ENCODE results near the gene TMC7.
A peak's percentile ranks its signal among the peaks of the same experiment; 100 is the strongest.

TMC7 gene

DNA sequence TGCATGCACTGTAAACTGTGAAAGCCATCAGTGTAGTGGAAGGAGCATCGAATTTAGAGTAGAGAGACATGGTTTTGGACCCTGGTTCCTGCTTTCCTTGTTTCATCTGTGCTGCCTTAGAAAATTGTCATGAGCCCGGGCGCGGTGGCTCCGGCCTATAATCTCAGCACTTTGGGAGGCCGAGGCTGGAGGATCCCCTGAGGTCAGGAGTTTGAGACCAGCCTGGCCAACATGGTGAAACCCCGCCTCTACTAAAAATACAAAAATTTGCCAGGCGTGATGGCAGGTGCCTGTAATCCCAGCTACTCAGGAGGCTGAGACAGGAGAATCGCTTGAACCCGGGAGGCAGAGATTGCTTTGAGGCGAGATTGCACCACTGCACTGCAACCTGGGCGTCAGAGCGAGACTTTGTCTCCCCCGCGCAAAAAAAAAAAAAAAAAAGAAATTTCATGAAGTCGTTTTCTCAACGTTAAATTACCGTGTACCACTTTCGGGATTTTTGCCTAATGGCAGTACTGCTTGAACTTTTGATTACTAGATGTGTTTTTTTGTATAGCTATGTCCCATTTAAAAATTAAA, 84.6 kb downstream of the TMC7 start:
- no peak for DNase-seq (ENCODE audit: low read depth)
- TF ChIP-seq, protein P1, sequence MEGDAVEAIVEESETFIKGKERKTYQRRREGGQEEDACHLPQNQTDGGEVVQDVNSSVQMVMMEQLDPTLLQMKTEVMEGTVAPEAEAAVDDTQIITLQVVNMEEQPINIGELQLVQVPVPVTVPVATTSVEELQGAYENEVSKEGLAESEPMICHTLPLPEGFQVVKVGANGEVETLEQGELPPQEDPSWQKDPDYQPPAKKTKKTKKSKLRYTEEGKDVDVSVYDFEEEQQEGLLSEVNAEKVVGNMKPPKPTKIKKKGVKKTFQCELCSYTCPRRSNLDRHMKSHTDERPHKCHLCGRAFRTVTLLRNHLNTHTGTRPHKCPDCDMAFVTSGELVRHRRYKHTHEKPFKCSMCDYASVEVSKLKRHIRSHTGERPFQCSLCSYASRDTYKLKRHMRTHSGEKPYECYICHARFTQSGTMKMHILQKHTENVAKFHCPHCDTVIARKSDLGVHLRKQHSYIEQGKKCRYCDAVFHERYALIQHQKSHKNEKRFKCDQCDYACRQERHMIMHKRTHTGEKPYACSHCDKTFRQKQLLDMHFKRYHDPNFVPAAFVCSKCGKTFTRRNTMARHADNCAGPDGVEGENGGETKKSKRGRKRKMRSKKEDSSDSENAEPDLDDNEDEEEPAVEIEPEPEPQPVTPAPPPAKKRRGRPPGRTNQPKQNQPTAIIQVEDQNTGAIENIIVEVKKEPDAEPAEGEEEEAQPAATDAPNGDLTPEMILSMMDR (IDR thresholded peaks at IDR 0.05; ENCODE audit: low read depth, low read length, missing control alignments): no peak
- peak overlapping the region; percentile 62 for H3K4me3 ChIP-seq (ENCODE audit: low read depth, low read length)

DNA sequence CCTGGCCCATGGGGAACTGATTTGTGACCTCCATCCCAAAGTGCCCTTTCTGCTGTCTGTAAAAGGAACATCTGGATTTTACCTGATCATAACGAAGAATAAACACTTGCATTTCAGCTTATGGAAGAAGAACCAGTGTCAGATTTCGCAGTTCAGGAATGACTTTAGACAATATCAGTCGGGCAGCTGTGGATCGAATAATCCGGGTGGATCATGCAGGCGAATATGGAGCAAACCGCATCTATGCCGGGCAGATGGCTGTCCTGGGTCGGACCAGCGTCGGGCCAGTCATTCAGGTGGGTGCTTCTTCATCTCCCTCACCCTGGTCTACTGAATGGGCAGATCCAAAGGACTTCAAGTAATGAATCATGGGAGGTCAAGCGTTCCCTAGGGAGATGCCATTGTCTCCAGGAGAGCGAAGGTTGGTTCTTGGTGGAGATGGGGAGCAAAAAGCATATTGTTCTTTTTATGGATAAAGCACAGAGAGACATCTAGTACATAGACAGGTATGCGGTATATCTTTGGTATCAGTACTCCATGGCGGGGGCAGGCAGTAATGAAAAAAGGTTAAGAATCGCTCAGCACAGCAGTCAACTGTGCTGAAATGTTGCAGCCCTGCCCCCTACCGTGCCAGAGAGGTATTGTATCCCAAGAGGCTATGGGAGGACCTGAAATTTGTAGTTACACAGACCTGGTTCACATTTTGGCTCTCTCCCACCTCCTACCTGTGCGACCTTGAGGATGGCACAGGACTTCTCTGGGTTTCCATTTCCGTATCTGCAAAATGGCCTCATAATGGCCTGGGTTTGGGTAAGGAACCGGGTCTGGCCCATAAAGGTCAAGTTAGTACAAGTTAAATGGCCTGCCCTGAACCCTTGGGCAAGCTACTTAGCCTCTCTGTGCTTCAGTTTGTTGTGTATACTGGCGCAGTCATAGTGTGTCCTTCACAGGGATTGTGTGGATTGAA, 88.4 kb downstream of the TMC7 start:
- TF ChIP-seq, protein P1 (IDR thresholded peaks at IDR 0.05; ENCODE audit: low read depth, low read length, missing control alignments): peak; percentile 77
- no peak overlapping the region for H3K4me3 ChIP-seq (ENCODE audit: low read depth, low read length)
- no peak for DNase-seq (ENCODE audit: low read depth)

DNA sequence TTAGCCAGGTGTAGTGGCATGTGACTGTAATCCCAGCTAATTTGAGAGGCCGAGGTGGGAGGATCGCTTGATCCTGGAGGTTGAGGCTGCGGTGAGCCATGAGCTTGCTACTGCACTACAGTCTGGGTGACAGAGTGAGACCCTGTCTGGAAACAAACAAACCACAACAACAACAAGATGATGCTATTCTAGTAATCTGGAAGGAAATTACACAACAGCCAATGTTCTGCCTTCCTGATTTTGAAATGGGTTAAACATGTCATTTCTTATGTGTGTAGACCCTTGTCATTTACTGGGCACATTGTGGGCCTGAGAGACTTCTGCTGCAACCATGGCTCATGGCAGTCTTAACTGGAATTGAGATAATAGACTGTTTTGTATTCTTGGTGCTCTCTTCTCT, 89.6 kb downstream of the TMC7 start:
- TF ChIP-seq, protein P1 (IDR thresholded peaks at IDR 0.05; ENCODE audit: low read depth, low read length, missing control alignments): no peak
- no peak for DNase-seq (ENCODE audit: low read depth)

DNA sequence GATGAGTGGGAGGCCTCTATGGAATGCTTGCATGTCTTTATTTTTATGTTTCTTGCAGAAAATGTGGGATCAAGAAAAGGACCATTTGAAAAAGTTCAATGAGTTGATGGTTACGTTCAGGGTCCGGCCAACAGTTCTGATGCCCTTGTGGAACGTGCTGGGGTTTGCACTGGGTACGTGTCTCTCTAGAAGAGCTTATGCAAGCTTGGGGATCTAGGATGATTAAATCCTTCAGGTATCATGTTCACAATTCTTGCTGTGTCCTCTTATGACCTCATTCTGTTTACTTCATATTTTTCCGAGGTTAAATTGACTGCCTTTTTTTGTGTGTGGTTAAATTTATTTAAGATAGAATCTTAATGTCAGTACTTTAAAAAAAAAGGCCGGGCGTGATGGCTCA, 90.1 kb downstream of the TMC7 start:
- no peak for DNase-seq (ENCODE audit: low read depth)
- no peak overlapping the region for H3K4me3 ChIP-seq (ENCODE audit: low read depth, low read length)
- TF ChIP-seq, protein P1 (IDR thresholded peaks at IDR 0.05; ENCODE audit: low read depth, low read length, missing control alignments): no peak

More for the DNA sequence above, 89.6 kb downstream of the TMC7 start:
- H3K4me3 ChIP-seq (ENCODE audit: low read depth, low read length): no peak overlapping the region

DNA sequence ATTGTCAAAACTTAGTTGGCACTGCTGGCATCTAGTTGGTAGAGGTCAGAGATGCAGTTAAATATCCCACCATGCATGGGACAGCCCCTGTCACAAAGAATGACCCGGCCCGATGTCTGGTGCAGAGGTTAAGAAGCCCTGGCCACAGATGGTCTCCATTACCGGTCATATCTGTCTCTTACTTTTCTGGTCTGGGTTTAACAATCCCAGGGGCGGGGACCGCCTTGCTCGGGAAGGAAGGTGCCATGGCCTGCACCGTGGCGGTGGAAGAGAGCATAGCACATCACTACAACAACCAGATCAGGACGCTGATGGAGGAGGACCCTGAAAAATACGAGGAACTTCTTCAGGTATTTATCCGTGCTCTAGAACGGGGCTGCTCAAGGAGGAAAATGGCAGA, 91.8 kb downstream of the TMC7 start:
- TF ChIP-seq, protein P1 (IDR thresholded peaks at IDR 0.05; ENCODE audit: low read depth, low read length, missing control alignments): no peak
- DNase-seq (ENCODE audit: low read depth): no peak
- H3K4me3 ChIP-seq (ENCODE audit: low read depth, low read length): no peak overlapping the region

DNA sequence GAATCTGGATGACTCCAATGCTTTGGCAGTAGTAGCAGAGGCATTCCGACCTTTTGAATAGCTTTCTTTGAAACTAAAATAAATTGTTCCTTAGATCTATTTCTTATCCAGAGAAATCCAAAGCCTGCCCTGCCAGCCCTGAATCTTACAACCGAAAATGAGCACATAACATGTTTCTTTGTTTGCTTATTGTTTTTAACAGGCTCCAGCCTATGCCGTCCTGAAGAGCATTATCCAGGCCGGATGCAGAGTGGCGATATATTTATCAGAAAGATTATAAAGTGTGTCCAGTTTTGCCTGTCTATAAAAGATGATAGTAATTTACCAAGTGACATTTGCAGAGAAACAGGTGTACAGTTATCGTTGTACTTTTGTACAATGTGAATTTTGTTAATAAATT, 94.1 kb downstream of the TMC7 start:
- TF ChIP-seq, protein P1 (IDR thresholded peaks at IDR 0.05; ENCODE audit: low read depth, low read length, missing control alignments): no peak
- H3K4me3 ChIP-seq (ENCODE audit: low read depth, low read length): no peak overlapping the region
- DNase-seq (ENCODE audit: low read depth): no peak

Data from GM12864 (cell line).